Large intestine (tissue), 3 donors: Measurements from ENCODE around the gene TPP1. TPM values are rescaled to one million over a fixed set of nuclear protein-coding genes. Genes with fewer than 3 reads are reported as not detected.
A peak's percentile ranks its signal among the peaks of the same experiment; 100 is the strongest.

Experiments
- DNase-seq, 2 donors: peaks; one replicate each; pipeline versions ENCODE4 v3.0.0 to v3.0.0-alpha.2; 2013
- H3K27ac ChIP-seq: one replicate; pipeline ENCODE4 v1.5.1; 2013; ENCODE audit warnings: low read length
- H3K27me3 ChIP-seq: 2 replicates; pipeline ENCODE4 v1.6.1; 2013; ENCODE audit warnings: low read length; ENCODE audit not compliant: control insufficient read depth, insufficient read depth
- H3K36me3 ChIP-seq: 2 replicates; pipeline ENCODE4 v1.6.1; 2013; ENCODE audit warnings: low read length; ENCODE audit not compliant: control insufficient read depth, insufficient read depth
- H3K4me1 ChIP-seq: one replicate; pipeline ENCODE4 v1.6.1; 2013; ENCODE audit warnings: low read length; ENCODE audit not compliant: control insufficient read depth, insufficient read depth
- H3K4me3 ChIP-seq: one replicate; pipeline ENCODE4 v1.5.1; 2013; ENCODE audit warnings: low read length
- H3K9me3 ChIP-seq: one replicate; pipeline ENCODE4 v1.6.1; 2013; ENCODE audit warnings: mild to moderate bottlenecking, low read depth, low read length, moderate library complexity; ENCODE audit not compliant: control insufficient read depth
- WGBS: methylation state at CpG from one replicate; pipeline ENCODE4 v1.1.5; 2013; ENCODE audit warnings: low lambda C conversion rate; ENCODE audit not compliant: insufficient coverage; 5-methylcytosine and 5-hydroxymethylcytosine counted together
- polyA plus RNA-seq: library from polyadenylated mRNA; unstranded; fragments of 120-200 nt; gene quantifications from one replicate; pipeline ENCODE4 v1.2.1, GENCODE V29; 2013

TPP1 gene
- polyA plus RNA-seq, 1 donor: 310 TPM

DNA sequence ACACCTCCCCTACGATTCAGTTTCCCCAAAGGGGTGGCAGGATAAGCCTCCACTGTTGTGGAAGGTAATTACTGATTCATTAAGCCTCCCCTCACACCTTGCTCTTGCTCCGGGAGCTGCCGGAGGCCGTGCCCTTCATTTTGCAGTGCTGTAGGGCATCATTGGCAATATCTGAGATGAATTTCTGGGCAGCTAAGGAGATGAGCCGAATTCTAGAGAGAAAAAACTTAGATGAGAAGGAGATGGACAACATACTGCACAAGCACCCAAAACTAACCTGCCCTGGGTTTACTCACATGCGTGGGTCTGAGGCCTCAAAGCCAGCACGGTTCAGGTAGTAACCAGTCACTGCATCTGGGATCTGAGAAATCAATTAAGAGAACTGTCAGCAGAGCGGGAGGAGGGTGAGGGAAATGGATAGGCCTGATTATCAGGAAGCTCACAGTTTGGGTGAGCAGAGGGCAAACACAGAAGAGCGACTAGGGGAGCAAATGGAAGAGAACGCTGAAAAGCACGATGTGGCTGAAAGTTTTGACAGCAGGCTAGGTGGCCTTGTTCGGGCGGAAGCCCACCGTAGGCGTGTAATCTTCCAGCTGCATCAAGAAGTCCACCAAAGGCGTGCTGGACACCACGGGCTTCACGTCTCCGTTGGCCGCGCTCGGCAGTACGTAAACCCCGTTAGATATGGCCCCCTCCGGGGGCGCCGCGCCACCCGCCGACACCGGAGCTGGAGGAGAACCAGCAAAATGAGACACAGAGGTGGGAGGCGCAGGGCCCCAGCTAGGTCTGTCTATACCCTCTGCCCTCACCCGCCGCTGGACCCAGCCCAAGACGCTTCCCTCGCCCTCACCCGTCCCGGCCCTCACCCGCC lies 7.9 kb downstream of the TPP1 start:
- no peaks in the 10 kb centered on the region for H3K27me3 ChIP-seq
- 6% methylated on average over 3 of the region's 39 CpGs for WGBS
- peak overlapping the region; percentile 67 for H3K4me3 ChIP-seq
- peaks cover 35% of the 10 kb centered on the region for H3K4me1 ChIP-seq
- no peaks in the 10 kb centered on the region for H3K9me3 ChIP-seq
- H3K27ac ChIP-seq: peak overlapping the region; percentile 66
- peak in 1 of 2 donors; percentile 54 for DNase-seq
- H3K36me3 ChIP-seq: peaks cover 64% of the 10 kb centered on the region

DNA sequence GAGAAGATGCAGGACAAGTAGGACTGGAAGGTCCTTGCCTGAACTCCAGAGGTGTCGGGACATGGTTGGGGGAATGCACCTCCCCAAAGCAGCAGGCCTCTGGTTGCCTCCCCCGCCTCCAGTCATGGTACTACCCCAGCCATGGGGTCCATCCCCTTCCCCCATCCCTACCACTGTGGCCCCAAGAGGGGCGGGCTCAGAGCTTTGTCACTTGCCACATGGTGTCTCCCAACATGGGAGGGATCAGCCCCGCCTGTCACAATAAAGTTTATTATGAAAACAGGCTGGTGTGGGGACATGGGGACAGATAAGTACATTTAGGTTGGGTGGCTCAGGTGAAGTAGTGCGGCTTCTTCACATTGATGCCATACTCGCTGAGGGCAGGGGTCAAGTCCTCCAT lies 8.6 kb downstream of the TPP1 start:
- no peak overlapping the region for H3K27ac ChIP-seq

DNA sequence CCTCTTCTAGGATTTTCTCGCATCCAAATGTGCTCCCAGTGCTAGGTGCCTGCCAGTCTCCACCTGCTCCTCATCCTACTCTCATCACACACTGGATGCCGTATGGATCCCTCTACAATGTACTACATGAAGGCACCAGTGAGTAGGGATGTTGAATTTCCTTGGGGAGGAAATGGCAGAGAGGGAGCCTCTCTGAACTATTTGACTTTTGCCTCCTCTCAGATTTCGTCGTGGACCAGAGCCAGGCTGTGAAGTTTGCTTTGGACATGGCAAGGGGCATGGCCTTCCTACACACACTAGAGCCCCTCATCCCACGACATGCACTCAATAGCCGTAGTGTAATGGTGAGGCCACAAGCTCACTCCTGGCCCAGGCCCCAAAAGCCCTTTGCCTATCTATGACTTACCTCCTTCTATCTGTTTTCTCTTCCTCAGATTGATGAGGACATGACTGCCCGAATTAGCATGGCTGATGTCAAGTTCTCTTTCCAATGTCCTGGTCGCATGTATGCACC lies 9.7 kb downstream of the TPP1 start:
- Histone ChIP-seq H3K36me3 (peaks cover 46% of the 10 kb centered on the region), H3K9me3 (no peaks in the 10 kb centered on the region), H3K4me3 (no peak overlapping the region), H3K4me1 (peaks cover 50% of the 10 kb centered on the region), H3K27me3 (no peaks in the 10 kb centered on the region), H3K27ac (no peak overlapping the region)
- DNase-seq: no peak
- 100% methylated on average over 1 of the region's 8 CpGs for WGBS

More for the DNA sequence above, 8.6 kb downstream of the TPP1 start:
- Histone ChIP-seq H3K36me3 (peaks cover 56% of the 10 kb centered on the region), H3K27me3 (no peaks in the 10 kb centered on the region), H3K4me1 (peaks cover 41% of the 10 kb centered on the region), H3K4me3 (no peak overlapping the region), H3K9me3 (no peaks in the 10 kb centered on the region)
- WGBS: no CpG with 5 or more reads among the region's 6 CpGs
- DNase-seq: no peak

- Histone ChIP-seq H3K9me3 (no peaks in the 10 kb centered on the region), H3K27ac (peak overlapping the region; percentile 19), H3K36me3 (peaks cover 40% of the 10 kb centered on the region), H3K27me3 (no peaks in the 10 kb centered on the region), H3K4me3 (no peak overlapping the region), H3K4me1 (peaks cover 50% of the 10 kb centered on the region)
- WGBS: no CpG with 5 or more reads among the region's 14 CpGs
- no peak for DNase-seq
Observed at GRCh38 chr11:6608726-6609501, 10.3 kb downstream of the TPP1 start.

DNA sequence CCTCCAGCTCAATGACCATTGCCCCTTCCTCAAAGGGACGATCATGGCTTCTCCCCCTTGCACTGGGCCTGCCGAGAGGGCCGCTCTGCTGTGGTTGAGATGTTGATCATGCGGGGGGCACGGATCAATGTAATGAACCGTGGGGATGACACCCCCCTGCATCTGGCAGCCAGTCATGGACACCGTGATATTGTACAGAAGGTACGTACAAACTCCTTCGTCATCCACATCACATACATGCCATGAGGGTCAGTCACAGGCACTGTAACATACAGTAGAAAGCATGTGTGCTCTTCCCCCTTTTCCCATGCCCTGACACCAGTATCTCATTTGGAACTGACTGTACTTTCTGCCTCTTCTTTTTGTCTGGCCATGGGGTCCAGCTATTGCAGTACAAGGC lies 11.2 kb downstream of the TPP1 start:
- no peaks in the 10 kb centered on the region for H3K27me3 ChIP-seq
- peaks cover 44% of the 10 kb centered on the region for H3K4me1 ChIP-seq
- H3K4me3 ChIP-seq: no peak overlapping the region
- H3K9me3 ChIP-seq: no peaks in the 10 kb centered on the region
- H3K27ac ChIP-seq: peak overlapping the region; percentile 92
- H3K36me3 ChIP-seq: peaks cover 39% of the 10 kb centered on the region
- no CpG with 5 or more reads among the region's 9 CpGs for WGBS
- DNase-seq: no peak

GRCh38 chr11:6607190-6607795 lies 11.9 kb downstream of the TPP1 start:
- Histone ChIP-seq H3K4me1 (peaks cover 43% of the 10 kb centered on the region), H3K4me3 (no peak overlapping the region), H3K36me3 (peaks cover 39% of the 10 kb centered on the region), H3K27ac (peak overlapping the region; percentile 92), H3K9me3 (no peaks in the 10 kb centered on the region), H3K27me3 (no peaks in the 10 kb centered on the region)
- DNase-seq: no peak

DNA sequence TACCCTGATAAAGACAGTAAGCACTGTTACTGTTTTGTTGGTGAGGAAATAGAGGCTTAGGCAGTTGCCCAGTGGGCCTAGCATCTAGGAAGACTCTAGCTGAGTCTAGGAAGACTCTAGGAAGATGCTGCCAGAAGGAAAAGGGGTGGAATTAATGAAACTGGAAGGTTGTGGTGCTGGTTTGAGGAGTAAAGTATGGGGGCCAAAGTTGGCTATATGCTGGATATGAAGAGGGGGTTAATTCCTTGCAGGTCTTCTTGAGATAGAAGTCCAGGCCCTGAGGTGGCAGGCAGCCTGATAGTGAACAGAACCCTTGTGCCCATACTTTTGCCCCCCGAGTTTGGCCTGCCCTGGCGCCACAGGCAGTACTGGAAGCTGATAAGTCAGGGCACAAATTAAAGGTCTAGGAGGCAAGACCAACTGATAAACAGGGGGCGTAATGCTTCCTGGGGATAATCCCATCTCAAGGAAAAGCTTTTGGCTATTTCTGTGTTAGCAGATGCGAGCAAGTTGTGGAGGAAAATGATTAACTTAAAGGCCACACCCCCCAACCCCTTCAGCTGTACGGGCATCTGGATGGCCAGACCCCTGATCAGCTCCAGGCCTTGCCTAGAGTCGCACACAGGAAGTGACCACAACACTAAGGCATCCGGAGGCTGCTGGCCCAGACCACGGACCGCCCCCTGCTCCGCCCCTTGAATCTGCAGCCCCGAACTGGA lies 12.6 kb downstream of the TPP1 start:
- no peaks in the 10 kb centered on the region for H3K27me3 ChIP-seq
- whole genome bisulfite sequencing: no CpG with 5 or more reads among the region's 11 CpGs
- H3K4me1 ChIP-seq: peaks cover 49% of the 10 kb centered on the region
- peaks cover 39% of the 10 kb centered on the region for H3K36me3 ChIP-seq
- H3K9me3 ChIP-seq: no peaks in the 10 kb centered on the region
- peak overlapping the region; percentile 1 for H3K4me3 ChIP-seq
- H3K27ac ChIP-seq: peak overlapping the region; percentile 92
- DNase-seq: peak; percentile 92 to 94

DNA sequence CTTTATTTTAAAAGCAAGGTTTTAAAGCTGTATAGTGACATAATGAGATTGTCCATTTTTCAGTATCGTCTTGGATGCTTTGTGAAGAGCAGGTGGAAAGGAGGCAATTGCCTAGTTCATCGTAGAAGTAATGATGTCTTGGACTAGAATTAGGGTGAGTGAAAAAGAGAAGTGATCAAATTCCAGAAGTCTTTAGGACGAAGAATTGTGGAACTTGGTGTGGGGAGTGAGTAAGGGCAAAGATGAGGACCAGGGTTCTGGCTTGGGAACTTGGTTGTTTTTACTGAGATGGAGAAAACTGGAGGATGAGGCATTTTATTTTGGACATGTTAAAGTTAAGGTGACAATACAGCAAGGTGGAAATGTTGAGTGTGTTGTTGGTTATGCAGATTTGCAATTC lies 14.4 kb downstream of the TPP1 start:
- H3K27me3 ChIP-seq: no peaks in the 10 kb centered on the region
- peaks cover 43% of the 10 kb centered on the region for H3K36me3 ChIP-seq
- WGBS: 26% methylated on average over 3 of the region's 3 CpGs
- peak overlapping the region; percentile 96 for H3K4me3 ChIP-seq
- peak overlapping the region; percentile 97 for H3K27ac ChIP-seq
- peaks cover 50% of the 10 kb centered on the region for H3K4me1 ChIP-seq
- no peaks in the 10 kb centered on the region for H3K9me3 ChIP-seq
- no peak for DNase-seq

- peaks cover 43% of the 10 kb centered on the region for H3K36me3 ChIP-seq
Observed at GRCh38 chr11:6604081-6604626, 15.1 kb downstream of the TPP1 start.

More at GRCh38 chr11:6604081-6604626, 15.1 kb downstream of the TPP1 start:
- Histone ChIP-seq H3K4me1 (peaks cover 56% of the 10 kb centered on the region), H3K27me3 (no peaks in the 10 kb centered on the region), H3K4me3 (peak overlapping the region; percentile 96), H3K27ac (peak overlapping the region; percentile 97), H3K9me3 (no peaks in the 10 kb centered on the region)
- 0% methylated on average over 1 of the region's 20 CpGs for WGBS
- peak; percentile 37 to 78 for DNase-seq
